Activated CD4-positive, alpha-beta T cell treated with anti-CD3 and anti-CD28 coated beads for 4 hours (primary cell): Measurements from ENCODE around the gene BCOR.

Experiments used
- DNase-seq, 2 donors: peaks; one replicate each; pipeline ENCODE4 v3.0.0-alpha.2; 2020

BCOR gene

DNA sequence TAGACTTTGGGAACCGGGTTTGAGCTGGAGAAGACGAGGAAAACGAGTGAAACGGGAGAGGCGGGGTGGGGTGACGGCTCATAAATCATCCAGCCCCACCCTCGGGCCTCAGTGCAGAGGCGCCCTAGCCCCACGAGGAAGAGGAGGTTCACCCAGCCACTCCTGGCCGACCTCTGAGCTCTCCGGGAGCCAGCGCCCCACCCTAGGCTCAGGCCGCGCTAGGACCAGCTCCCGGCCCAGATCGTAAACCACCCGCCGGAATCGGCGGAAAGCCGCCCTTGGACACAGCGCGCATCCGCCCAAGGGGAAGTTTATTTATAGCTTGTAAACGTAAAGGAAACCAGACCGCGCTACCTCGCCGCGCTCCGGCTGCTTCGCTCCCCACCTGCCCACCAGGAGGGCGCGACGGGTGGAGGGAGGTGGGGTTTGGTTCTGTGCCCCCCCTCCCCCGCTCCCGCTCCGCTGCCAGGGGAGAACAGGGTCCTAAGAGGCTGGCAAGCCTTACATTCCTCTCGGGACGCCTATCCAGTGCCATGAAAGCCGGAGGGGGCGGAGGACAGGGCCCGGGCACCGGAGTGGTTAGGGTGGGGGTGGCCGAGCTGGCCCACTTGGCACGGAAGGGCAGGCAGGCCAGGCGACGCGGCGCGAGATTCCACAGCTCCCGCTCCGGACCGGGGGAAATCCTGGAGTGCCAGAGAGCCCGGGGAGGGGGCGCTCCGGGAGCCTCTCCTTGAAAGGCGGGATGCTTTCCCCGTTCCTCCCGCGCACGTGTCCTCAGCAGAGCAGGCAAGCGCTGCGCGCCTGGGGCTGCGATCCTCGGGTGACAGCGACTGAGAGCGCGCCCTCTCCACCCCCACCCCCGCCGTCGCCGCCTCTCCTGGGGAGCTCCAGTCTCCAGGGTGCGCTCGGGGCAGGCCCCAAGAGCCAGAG is 84.2 kb downstream of the BCOR start:
- DNase-seq, result peak; percentile 37 to 51

DNA sequence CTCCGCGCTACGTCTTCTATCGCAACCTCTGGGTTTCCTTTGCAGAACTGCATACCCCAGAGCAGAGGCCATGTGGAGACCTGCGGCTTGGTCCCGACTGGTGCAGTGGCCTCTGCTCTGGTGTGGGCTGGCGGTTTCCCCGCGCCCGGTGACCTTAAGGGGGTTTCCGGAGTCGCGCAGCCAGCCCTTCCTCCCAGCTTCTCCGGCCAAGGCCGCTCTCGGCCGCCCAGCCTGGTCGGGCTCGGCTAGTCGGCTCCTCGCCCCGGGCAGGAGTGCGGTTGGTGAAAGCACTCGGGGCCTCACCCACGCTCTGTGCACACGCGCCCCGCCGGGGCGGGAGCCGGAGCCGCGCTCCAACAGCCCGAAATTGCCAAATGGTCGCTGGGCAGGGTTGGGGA is 84.9 kb downstream of the BCOR start:
- DNase-seq, result peak in 1 of 2 donors; percentile 18

DNA sequence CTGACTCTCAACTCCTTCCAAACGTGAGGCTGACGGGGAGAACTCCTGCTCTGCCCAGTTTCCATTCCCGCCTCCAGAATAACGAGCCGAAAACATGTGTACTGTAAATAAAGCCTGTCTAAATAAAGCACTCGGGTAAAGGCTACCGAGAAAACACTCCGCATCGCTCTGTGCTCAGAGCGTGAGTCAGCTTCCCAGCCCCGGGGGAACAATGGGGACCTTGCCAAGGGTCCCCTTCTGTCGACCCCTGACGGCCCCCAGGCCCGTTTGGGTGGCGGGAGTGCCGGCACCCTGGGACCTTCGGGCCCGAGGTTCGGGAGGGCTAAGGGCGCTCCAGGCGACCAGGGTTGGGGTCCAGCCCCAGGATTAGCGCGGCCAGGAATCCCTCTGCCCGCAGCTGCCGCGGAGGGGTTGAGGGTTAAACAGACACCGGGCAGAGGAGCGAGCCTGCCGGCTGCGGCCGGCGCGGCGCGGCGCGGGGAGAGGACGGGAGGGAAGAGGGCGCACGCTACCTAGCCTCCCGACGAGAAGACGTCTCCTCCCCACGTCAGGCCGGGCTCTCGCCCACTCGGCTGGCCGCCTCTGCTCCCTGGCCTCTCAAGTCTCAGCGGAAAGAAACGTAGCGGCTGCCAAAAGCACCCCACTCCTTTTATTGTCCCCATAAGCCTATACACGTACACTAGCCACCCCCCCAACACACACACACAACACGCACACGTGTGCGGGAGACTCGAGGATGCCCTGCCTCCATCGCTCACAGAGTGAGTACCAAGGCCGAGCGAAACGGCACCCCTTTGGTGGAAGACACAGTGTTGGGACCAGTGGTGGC is 85.5 kb downstream of the BCOR start:
- peak; percentile 11 to 48 for DNase-seq

DNA sequence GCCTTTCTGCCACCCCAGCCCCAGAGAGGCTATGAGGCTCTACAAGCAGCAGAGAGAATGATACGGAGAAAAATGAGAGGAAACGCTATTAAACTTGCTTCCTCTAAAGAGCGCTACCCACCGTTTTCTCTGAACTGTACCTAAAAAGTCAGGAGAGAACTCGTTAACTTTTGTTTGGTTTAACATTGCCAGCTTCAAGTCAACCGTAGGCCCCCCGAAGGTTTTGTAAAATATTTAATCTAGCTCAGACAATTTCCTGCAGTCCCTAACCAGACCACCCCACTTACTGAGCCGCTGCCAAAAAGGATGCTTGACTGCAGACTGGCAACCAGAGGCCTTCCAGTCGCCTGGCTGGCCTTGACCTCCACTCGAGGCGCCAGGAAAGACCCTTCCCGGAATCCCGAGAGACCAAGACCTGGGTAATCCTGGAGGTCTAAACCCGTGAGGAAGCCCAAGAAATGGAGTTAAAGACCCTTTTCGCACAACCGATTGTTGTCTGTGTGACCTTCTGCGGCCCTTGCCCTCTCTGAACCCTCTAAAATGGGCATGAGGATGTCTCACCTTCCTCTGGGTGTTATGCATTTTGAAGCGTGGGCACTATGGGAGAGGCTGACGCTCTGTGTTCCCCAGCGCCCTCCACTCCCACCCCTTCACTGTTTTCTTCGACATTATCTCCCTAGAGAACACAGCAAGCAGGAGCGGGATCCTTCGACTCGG is 86.3 kb downstream of the BCOR start:
- DNase-seq, result no peak

DNA sequence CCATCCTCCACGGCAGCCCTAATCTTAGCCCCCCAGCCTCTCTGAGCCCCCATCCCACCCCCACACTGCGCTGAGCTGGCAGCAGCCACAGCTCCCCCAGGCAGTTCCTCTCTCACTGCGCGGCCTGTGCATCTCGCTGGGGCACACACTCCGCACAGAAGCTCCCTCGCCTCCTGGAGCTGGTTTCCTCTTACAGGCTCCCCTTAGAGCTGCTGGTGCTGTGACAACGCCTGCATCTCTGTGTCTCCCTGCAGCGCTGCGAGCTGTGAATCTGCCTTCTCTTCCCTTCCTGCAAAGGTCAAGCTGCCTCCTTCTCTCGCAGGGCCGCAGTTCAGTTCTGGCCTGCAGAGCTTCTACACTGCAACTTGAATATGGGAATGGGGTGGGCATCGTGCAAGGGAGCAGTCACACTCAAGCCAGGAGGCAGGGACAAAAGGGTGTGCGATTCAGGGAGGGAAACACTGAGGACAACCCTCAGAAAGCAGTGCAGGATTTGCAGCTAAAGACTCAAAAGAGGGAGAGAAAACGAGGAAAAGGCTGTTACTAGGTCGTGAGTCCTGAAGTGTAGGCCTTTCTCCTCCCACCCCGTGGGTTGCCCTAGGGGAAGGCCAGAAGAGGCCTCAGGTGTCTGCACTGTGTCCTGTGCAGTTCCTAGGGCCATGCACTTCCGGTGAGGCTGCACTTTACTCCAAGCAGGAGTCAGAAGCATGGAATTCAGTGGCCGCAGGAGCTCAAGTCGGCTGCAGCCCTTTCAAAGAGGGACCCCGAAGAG is 87.0 kb downstream of the BCOR start:
- DNase-seq, result peak in 1 of 2 donors; percentile 8

DNA sequence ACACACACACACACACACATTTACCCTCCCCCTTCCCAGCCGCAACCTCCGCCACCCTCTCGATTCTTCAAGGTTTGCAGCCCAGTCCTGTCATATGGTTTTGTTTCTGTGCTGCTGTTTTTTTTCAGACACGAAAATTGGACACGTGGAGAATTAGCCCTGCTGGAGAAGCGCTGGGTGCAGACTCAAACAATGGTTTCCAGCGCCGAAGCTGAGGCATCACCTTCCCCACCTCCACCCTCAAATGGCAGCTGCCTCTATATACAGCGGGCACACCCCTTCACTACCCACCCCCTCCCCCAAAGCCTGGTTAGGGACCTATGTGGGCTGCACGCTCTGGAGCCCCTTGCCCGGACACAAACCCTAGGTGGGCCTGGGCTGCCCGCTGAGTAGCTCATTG is 87.9 kb downstream of the BCOR start:
- no peak for DNase-seq

DNA sequence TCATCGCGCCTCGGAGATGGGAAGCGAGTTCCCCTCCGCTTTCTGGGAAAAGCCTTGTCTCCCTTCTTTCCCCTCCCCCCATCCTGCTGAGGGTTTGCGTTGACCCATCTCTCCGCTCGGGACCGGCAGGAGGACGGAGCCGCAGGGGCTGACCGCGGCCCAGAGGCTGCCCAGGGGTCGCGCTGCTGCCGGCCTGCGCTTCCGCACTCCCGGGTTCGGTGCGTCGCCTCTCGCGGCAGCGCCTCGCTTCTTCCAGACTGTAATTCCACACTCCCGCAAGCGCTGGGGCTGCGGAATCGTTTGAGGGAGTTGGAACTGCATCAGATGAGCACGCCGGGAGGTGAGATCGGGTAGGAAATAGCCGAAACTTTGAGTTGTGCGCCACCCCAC is 88.3 kb downstream of the BCOR start:
- no peak for DNase-seq

DNA sequence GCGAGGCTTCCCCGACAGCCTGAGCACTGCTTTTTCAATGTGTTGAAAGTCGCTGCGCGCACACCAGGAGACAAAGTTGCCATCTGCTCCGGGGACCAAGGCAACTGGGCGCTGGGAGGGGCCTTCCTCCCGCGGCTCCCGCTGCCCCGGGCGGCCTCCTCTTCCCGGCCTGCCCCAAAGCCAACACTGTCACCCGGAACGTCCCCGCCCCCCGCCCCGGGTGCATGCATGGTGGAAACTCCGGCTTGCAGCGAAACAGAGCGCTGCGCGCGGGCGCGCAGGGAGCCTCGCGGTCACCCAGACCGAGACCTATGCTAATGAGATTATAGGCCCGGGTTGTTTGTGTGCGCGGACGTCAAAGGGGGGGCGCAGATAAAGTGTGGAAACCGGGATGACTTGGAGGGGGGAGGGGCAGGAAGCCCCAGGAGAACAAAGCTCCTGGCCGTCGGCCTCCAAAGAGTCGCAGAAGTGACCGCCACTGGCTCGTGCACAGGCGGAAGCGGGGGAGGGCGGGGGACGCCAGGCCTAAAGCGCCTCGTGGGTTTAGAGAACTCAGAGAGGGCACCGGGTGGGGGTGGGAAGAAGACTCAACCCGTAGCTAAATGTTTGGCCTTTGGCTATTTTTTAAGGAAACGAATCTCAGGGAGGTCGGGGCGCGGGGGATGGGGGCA is 88.8 kb downstream of the BCOR start:
- DNase-seq, result peak in 1 of 2 donors; percentile 17

DNA sequence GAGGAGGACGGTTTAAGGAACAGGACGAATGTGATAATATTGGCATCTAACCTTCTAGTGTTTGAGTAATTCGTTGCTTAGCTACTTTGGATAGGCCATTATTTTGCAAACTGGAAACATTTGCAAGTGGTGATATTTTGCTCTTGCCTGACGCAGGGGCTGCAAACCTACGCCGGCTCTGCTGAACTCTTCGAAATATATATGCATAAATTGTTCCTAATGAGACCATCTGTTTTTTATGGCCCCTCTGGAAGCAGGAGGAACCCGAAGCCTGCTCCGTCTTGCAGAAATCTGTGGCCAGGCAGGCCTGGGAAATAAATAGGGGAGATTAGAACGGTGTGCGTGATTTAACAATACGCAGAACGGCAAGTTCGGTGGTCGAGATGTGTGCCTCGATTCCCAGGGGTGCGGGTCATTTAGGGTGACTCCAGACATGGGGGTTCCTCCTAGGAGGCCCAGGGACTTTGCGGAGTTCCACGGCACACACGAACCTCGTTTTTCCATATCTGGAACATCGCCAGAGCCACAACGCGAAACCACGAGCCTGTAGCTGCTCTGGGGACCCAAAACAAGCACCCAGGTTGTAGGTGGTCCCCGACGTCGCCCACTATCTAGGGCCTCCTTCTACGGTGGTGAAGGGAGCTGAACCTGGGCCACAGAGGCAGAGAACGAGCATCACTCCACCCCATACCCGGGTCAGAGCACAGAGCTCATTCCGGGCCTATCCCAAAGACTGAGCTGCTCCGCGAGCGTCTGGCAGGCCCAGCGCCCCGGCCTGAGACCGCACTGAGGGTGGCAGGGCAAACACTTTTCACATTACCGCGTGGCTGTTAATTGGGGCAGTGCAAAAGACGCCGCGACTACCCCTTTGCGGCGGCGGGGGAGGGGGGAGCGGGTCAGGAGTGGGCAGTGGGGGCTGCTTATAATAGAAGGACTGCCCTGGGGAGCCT is 89.7 kb downstream of the BCOR start:
- no peak for DNase-seq

DNA sequence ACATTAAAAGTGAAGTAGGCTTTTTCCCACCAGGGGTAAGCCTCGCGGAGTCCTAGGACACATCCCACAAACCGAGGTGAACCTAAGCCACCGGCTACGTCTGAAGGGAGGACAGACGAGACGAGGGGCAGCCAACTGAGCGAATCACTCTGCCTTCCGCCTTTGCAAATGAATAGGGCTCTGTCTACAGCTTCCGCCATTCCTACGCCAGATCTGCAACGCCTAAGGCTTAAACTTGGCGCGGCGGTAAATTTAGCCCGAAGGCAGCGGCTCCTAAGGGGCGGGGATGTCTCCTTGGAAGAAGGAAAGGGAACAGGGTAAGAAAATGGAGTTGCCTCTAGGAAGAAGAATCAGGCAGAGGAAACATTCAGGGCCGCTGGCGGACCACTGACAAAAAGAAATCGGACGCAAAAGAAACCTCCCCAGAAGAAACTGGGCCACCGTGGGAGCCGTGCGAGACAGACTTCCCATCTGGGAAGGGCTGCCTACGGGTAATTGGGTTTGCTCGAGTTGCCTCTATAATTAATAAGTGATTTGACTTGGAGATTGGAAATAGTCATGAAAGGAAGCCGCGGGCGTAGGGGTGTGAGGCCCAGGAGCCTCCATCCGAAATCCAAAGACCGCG is 90.5 kb downstream of the BCOR start:
- DNase-seq, result no peak

DNA sequence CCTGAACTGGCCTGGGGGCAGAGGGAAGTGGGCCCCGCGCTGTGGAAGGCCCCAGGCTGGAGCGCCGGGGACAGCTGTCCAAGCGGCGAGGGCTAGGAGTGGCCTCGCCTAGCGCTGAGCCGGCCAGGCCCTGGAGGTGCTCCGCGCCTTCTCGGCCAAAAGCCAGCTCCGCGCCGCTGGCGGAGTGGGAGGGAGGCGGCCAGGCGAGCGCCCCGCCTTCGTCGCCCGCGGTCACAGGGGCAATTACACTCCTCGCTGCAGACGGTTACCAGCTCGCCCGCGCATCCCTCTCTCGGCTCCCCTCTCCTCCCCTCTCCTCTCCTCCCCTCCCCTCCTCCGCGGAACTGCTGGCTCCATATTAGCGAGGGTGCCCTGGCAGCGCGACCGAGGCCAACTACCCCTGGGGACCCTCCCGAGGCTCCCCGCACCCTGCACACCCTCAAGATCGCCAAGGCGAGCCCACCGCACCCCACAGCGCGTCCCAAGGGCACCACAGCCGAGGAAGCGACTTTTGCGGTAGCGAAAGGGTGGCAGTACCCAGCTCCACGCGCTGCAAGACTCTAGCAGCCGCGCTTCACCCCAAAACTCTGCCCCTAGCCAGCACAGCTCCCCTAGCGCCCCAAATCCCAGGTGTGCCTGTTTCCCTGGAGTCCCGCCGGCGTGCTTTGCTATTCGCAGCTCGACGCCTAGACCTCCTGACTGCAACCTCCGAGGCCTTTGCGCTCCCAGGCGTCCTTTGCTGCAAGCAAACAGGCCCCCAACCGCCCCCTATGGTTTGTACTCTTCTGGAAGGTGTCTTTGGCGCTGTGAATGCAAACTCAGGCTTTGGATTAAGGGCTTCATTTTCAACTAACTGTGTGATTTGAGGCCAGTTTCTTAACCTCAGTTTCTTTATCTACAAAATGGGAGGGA is 91.4 kb downstream of the BCOR start:
- peak; percentile 30 to 36 for DNase-seq

DNA sequence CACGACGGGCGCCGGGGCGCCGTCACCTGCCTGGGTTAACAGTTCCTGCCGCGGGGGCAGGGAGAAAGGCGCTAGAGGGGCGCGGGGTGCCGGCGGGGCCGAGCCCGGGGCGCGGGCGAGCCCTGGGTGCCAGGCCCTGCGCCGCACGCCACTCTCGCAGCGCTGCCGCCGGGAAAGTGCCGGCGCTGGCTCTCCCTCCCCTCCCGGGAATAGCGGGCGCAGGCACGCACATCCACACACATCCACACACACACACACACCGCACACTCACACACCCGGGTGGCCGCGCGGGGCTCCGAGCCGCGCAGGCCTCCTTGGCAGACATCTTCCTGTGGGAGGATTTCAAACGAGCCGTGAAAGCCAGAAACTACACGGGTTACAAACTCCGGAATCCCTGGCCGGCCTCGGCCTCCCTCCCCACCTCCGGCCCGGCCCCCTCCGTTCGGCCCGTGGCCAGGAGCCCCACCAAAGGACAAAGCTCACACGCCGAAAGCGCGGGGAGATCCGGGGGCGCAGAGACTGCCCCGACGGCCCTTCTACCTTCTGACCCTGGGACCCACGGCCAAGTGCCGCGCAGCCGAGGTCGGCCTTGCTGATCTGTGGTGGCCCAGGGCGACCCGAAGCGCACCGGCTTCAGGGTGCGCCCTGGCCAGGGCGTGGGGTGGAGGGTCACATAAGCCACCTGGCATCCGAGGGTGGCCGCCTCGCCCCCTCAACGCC is 92.3 kb downstream of the BCOR start:
- peak in 1 of 2 donors; percentile 10 for DNase-seq

DNA sequence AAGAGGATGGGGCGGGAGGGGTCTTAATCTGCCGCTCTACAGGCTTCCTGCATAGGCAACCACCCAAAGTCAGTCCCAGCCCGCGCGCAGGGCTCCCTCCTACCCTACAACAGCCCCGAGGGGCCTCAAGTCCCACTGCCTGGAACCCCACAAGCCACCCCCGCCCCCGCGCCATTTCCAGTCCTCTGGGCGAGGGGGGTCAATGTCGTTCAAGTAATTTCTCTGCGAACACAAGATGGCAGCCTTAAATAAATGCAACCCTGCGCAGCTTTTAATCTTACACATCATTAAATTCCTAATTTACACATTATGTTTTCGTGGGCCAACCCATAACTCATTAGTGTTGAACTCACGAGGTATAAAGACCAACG is 92.9 kb downstream of the BCOR start:
- peak in 1 of 2 donors; percentile 8 for DNase-seq

DNA sequence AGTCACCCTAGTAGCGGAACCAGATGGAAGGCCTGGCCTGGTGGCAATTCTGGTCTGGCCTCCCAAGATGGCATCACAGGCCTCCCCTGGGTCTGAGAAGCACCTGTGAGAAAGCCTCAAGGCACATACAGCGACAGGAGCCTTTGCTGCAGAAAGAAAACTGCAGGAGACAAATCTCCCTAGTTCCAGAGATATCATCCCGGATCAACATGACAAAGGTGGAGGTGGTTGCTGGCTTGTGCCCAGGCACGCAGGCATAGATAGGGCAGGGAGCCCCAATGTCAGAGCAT is 93.6 kb downstream of the BCOR start:
- DNase-seq, result no peak

DNA sequence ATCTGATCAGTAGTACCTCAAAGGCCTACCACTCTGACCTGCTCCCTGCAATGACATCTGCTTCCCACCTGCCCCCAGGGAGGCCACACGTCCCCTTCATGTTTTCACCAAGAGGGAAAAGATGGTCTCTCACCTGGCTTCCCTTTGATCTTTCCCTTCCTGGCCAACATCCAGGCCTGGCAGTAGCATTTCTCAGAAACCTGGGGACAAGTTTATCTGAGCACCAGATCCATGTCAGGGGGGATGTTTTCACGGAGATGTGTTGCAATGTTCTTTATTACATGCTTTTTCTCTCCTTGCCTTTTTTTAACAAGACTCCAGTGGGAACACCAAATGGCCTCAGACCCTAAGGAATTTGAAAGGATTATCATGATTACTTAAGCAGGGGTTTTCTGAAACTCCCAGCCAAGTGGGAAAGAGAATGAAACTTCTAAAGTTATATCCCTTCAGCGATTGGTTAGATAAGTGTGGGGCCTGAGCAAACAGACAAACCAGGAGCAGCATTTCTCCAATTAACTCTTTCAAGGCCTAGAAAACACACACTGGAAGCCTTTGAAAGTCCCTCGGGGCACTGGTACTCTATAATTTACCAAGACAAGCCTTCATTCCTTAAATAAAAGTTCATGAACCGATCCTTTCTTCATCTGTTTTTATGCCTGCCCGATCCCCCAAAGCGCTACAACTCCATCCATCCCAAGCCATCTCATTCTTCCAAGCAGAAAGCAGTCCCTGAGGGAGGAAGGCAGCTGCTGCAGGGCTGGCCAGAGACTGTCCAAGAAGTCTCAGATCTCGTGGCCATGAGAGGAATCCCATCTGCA is 94.1 kb downstream of the BCOR start:
- no peak for DNase-seq

DNA sequence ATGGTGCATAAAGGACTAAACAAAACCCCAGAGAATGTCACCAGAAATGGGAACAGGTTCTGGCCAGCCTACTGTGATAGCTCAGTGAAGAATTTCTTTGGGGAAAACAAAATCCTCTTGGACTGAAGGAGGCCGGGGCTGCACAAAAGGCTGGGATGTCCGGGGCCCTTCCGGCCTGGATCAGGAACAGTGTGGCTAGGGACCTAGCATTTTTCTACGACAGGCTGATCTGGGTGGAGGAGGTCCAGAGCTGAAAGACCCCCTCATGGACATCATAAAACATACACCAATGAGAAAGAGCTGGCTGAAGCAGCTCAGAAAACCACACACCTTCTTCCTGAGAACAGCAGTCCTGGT is 94.7 kb downstream of the BCOR start:
- no peak for DNase-seq
